HS-27A (cell line): ENCODE data around the gene BTBD6.
"Not testable (repeated sequence)": the region's sequence is repeated elsewhere in the genome, so short reads cannot be mapped to it uniquely, and the experiment has no call there.

Experiments used
- DNase-seq: peaks from one replicate; pipeline ENCODE4 v3.0.0-alpha.2; 2012; ENCODE audit warnings: low read depth, missing footprints

BTBD6 gene

GRCh38 chr14:105269405-105269804 is 21.1 kb downstream of the BTBD6 start:
- no peak for DNase-seq

- DNase-seq: no peak
Observed at GRCh38 chr14:105271224-105271890, 23.0 kb downstream of the BTBD6 start.

GRCh38 chr14:105272623-105273022 is 24.3 kb downstream of the BTBD6 start:
- no peak for DNase-seq

- DNase-seq: no peak
Observed at GRCh38 chr14:105273062-105273461, 24.7 kb downstream of the BTBD6 start.

GRCh38 chr14:105274637-105275036 is 26.3 kb downstream of the BTBD6 start:
- no peak for DNase-seq

GRCh38 chr14:105275267-105275946 is 27.1 kb downstream of the BTBD6 start:
- DNase-seq: no peak

GRCh38 chr14:105277448-105277847 is 29.1 kb downstream of the BTBD6 start:
- DNase-seq: not testable (repeated sequence)

GRCh38 chr14:105279642-105280361 is 31.5 kb downstream of the BTBD6 start:
- DNase-seq: no peak

- DNase-seq: no peak
Observed at GRCh38 chr14:105280525-105280924, 32.2 kb downstream of the BTBD6 start.

- no peak for DNase-seq
Observed at GRCh38 chr14:105281371-105282097, 33.2 kb downstream of the BTBD6 start.

GRCh38 chr14:105282098-105282725 is 33.9 kb downstream of the BTBD6 start:
- no peak for DNase-seq

- no peak for DNase-seq
Observed at GRCh38 chr14:105283028-105283427, 34.7 kb downstream of the BTBD6 start.

- DNase-seq: no peak
Observed at GRCh38 chr14:105283899-105284298, 35.6 kb downstream of the BTBD6 start.

GRCh38 chr14:105285174-105285573 is 36.8 kb downstream of the BTBD6 start:
- DNase-seq: no peak

GRCh38 chr14:105286759-105287144 is 38.4 kb downstream of the BTBD6 start:
- DNase-seq: no peak

- DNase-seq: no peak
Observed at GRCh38 chr14:105287249-105288102, 39.1 kb downstream of the BTBD6 start.

- DNase-seq: not testable (repeated sequence)
Observed at GRCh38 chr14:105288936-105289335, 40.6 kb downstream of the BTBD6 start.

- DNase-seq: no peak
Observed at GRCh38 chr14:105290621-105291346, 42.5 kb downstream of the BTBD6 start.

GRCh38 chr14:105292826-105293711 is 44.7 kb downstream of the BTBD6 start:
- DNase-seq: no peak
